Right ventricle myocardium inferior (tissue), 1 donor: ENCODE measurements around the gene SEMA3G. TPM values are rescaled to one million over a fixed set of nuclear protein-coding genes. Genes with fewer than 3 reads are reported as not detected.

Source experiments
- ATAC-seq: fragments of 200-7000 bp; cut with Tn5 transposase; one replicate; pipeline ENCODE4 v1.9.1; 2020; ENCODE audit warnings: mild to moderate bottlenecking, moderate library complexity
- DNase-seq: peaks from one replicate; pipeline ENCODE4 v3.0.0; 2021; ENCODE audit errors: missing footprints
- intact Hi-C: fragments of 100-400 bp; cut with DNase I; formaldehyde crosslinking; loops from one replicate; pipeline ENCODE4 v1.11.0; 2022
- total RNA-seq: library from RNA; stranded (reverse); fragmentation: NEBNext Ultra II Directional; extraction: Animal tissue kit (Norgen Biotek cat#: 25700); gene quantifications from one replicate; pipeline ENCODE4 v1.2.1, GENCODE V29; 2021
- donor health status: DM: no; HTN: yes; CAD: no; lungs with severe emphysema.

The SEMA3G gene
- total RNA-seq, 1 donor from 2014 or later: 12.3 TPM

GRCh38 chr3:52456800-52457183, 11.9 kb upstream of the SEMA3G start:
- ATAC-seq: no peak
- DNase-seq: peak; percentile 11
- intact Hi-C loops: loop anchor here (5.0 kb wide), 2 partner anchors 81 to 231 kb away; partner anchors contain the start of genes GNL3, PBRM1 and UQCC5

- DNase-seq (peak; percentile 70), ATAC-seq (peak; percentile 13)
- intact Hi-C loops: loop anchor here (5.0 kb wide), 2 partner anchors 81 to 231 kb away; partner anchors contain the start of genes GNL3, PBRM1 and UQCC5
Observed at GRCh38 chr3:52456169-52456799, 11.4 kb upstream of the SEMA3G start.

DNA sequence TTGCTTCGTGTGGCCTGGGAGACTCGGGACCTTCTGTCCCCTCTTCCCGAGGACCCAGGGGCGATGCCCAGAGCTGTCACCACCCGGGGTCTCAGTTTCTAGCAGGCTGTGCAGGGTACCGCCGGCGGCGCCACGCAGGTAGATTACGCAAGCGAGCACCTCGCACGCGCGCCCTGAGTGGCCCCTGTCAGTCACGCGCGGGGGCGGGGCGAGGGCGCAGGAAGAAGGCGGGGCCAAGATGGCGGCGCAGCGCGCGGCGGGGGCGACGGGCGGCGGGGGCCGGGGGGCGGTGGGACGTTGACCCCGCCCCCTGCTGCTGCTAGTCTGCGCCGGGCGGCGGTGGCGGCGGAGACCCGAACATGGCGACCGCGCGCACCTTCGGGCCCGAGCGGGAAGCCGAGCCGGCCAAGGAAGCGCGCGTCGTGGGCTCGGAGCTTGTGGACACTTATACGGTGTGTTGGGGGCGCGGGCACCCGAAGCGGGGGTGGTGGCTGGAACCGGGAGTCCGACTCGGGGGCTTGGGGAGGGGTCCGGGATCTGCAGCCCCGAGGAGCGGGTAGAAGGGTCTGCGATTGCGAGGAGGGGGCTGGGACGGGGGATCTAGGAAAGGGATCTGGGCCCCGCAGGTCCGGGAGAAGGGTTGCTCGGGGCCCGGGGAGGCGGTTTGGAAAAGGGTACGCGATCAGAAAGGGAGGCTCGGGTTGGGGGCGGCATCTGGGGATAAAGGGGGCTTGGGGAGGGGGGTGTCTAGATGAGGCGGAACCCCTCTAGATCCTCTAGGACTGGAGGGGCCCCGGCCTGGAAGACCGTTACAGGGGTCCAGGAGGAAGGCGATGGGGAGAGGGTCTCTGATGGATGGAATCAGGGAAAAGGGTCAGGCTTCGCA, 10.6 kb upstream of the SEMA3G start, which contains the start of gene NISCH:
Gene NISCH (plus strand): TSS at position 322 of the 886 bp plus-strand sequence. CDS start 38 bp downstream, at position 360.
- peak; percentile 96 for DNase-seq
- ATAC-seq: peak; percentile 62
- intact Hi-C loops: loop anchor here (5.0 kb wide), 2 partner anchors 82 to 232 kb away; partner anchors contain the start of genes GNL3, PBRM1 and UQCC5

DNA sequence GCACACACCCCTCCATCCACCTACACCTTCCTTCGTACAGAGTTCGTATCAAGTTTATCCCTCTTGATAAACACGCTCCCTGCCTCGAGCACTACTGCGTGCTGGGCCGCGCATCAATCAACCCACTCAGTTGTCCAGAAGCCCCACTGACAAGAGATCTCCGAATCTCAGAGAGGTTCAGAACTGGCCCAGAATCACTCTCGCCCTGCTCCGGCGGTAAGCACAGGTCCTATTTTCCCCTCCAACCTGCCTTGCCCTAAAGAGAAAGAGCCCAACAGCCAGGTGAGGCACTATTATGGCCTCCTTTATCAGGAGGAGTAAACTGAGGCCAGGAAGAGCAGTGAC, 10.0 kb upstream of the SEMA3G start:
- ATAC-seq (no peak), DNase-seq (no peak)
- intact Hi-C loops: loop anchor here (5.0 kb wide), 2 partner anchors 82 to 232 kb away; partner anchors contain the start of genes GNL3, PBRM1 and UQCC5

DNA sequence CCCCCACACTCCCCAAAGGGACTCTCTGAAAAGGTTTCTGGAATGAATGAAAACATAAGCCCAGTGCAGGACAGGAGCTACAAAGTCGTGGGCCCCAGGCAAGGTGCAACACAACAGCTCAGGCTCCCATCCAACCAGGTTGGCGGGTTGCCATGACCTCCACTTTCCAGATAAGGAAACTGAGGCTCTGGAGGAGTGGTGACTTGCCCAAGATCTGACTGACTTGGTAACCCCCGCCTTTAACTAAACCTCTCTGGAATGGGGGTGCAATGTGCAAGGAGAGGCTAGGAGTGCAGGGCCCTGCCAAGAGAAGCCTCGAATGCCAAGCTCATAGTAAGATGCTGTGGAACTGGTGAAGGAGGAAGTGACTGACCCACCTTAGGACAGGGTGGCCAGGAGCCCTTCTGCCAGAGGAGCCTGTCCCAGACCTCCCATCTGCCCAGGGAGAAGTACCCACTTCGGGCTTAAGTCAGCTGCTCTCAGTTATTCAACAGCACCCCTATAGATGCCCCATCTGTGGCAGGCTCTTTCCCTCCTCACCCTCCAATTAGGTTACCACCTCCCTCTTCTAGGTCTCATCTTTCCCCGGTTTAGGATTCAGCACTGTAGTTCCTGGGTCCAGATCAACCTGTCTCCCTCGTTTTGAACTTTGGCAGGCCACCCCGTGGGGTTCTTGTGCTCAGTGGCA, 9.5 kb upstream of the SEMA3G start:
- intact Hi-C loops: no loop called here
- DNase-seq: peak; percentile 70

DNA sequence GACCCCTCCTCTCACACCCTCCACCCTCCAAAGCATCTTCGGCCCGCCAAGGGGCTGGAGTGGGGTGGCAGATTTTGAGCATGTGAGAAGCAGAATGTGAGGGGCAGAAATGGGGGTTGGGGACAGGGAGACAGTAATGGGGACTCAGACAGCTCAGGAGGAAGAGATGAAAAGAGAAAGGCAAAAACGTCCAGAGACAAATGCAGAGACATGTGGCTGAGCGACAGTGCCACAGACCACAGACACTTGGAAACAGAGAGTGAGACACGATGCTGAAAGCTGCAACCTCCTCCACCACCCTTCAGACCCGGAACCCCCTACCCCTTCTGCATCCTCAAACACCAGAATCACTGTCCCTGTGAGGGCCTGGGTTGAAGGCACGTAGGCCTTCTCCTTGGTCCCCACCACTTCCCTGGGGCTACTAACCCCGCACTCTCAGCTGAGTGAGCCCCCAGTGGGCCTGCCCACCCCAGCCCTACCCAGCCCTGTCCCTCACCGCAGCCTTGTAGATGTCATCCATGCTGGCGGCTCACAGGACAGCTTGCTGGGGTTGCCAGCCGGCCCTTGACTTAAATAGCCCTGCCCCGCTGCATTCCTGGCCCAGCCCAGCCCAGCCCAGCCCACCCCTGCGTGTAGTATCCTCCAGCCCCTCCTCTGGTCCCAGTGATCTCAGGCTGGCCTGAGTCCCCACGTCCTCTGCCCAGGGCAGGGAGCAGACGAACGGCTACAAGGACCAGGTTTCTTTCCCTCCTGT, 8.8 kb upstream of the SEMA3G start, which contains the start of gene TNNC1:
Gene TNNC1 (minus strand): TSS at position 546 of the 754 bp plus-strand sequence. CDS start 26 bp downstream, at position 520.
- ATAC-seq: peak; percentile 51
- intact Hi-C loops: no loop called here
- DNase-seq: peak; percentile 77

More for the DNA sequence above, 9.5 kb upstream of the SEMA3G start:
- ATAC-seq: no peak

GRCh38 chr3:52452570-52453221, 7.8 kb upstream of the SEMA3G start:
- intact Hi-C loops: no loop called here
- DNase-seq: peak; percentile 80

GRCh38 chr3:52452126-52452525, 7.2 kb upstream of the SEMA3G start:
- ATAC-seq: no peak
- intact Hi-C loops: no loop called here
- no peak for DNase-seq

More at GRCh38 chr3:52452570-52453221, 7.8 kb upstream of the SEMA3G start:
- ATAC-seq: peak; percentile 68

DNA sequence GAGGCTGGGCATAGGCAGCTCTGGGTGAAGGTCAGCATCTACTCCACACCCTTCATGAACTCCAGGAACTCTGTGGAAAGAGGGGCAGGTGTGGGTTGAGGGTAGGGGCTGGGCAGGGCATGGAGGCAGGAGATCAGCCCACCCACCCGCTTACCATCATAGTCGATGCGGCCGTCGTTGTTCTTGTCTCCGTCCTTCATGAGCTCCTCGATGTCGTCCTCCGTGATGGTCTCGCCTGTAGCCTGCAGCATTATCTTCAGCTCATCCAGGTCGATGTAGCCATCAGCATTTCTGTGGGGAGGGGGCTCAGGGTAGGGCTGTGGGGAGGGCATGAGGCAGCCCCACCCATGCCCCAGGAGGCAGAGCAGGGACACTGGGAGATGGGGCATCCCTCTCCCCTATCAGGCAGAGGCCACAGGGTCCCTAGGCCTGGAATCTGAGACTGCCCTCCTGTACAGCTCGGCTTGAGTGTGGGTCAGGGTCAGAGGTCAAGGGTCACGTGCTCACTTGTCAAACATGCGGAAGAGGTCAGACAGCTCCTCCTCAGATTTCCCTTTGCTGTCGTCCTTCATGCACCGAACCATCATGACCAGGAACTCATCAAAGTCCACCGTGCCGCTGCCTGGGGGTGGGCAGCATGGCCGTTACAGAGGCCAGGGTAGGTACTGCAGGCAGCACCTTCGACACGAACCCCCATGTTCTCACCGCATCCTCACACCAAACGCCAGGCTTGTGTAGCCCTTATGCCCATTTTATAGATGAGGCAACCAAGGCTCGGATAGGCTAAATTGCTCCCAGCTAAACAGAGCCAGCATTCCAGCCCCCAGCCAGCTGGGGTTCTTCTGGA, 6.6 kb upstream of the SEMA3G start:
- DNase-seq (peak; percentile 62), ATAC-seq (no peak)
- intact Hi-C loops: no loop called here

DNA sequence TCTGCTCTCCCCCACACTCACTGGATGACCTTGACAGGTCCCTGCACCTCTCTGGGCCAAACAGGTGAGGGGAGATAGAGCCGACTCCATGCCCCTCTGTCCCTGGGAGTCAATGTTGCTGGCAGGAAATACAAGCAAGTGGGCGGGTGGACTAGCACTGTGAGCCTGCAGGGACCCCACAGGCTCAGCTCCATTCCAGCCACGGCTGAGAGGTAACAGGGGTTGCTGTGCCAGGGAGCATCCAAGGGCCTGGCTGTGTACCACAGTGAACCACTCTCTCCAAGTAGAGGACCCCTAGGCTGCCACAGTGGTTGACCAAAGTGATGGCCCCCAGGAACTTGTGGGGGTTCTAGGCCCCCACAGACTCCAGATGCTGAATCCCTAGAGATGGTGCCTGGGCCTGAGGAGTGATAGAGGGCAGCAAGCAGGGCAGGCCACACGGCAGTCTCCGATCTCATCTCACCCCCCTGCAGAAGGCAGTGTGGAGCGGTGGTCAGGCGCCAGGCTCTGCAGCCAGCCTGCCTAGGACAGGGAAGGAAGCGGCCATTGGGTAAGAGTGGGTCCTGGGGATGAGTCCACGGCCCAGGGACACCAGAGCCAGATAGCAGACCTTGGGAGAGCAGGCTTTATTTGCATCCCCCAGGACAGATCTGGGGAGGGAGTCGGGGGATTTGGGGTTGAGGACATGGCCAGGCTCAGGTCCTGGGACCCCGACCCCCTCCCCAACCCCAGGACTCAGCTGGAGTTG, 5.8 kb upstream of the SEMA3G start:
- peak; percentile 56 for DNase-seq
- no peak for ATAC-seq
- intact Hi-C loops: no loop called here

DNA sequence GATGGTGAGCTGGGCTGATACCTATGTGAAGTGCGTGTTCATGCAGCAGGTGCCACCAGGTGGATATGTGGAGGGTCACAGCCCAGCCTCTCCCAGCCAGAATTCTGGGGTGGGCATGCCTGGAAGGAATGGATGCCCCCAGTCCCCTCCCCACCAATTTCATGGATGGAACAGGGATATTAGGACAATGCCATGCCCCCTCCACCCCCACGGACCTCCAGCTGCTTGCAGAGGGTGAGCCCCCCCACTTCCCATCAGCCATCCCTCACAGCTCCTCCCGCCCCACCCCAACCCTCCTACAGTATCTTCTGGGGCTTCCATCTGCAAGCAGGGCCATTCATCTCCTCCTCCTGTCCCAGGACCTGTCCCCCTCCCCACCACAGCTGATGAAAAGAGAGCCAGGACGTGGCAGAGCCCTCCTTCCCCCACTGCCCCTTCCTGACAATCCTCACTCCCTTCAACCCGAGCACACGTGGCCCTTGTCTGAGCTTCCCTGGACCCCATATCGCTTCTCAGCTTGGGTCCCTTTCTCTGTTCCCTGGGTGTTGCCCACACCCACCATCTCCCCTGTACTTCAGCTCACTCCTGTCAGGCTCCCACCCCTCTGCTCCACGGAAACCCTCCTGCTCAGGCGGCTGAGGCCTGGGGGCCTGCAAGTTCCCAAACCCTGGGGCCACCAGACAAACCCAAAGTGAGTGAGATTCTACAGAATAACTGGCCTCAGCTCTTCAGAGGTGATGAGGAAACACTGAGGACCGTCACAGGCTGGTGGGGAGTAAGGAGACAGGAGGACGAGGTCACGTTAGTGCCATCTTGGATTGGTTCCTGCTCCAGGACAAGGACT, 2.8 kb upstream of the SEMA3G start:
- ATAC-seq (no peak), DNase-seq (no peak)
- intact Hi-C loops: loop anchor here (1.0 kb wide), 1 partner anchor 19 kb away; no protein-coding TSS in a partner anchor

DNA sequence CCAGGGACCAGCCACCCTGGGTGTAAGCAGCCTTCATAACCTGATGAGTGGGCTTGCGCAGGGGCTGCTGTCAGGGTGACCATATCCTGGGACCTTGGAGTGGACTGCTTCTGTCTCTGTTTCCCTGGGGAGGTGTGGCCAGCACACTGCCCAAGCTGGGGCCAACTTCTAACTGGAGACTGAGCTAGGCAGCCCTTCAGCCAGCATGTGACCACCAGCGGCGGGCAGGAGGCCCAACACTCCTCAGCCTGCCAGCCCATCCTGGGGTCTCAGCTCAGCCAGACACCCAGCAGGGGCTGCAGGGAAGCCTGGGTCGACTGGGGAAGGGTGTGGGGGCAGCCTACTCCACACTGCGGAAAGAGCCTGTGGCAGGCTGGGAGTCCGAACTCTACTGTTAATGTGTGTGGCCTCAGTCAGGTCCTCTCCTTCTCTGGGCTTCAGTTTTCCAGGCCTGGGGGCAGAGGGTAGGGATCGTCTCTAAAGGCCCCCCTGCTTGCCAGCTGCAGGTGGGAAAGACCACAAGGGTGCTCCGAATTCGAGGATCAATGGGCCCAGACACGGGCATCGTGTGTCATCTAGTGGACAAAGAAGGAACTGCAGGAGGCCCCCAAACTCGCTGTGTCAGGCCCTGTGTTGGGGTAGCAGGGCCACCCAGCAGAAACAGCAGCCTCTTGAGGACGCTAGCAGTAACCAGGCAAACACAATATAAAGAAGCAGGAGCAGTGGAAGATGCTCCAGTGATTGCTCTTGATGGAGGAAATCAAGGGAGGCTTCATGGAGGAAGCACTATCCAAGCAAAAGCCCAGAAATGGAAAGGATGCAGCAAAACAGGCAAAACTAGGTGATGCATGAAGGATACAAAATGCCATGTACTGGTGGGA, 2.0 kb upstream of the SEMA3G start:
- intact Hi-C loops: loop anchor here (1.0 kb wide), 1 partner anchor 19 kb away; no protein-coding TSS in a partner anchor
- ATAC-seq (peak; percentile 19), DNase-seq (peak; percentile 86)

- intact Hi-C loops: no loop called here
- ATAC-seq: no peak
- no peak for DNase-seq
Observed at GRCh38 chr3:52446042-52446441, 1.1 kb upstream of the SEMA3G start.
